ENCODE measurements around the gene SPINT1.

SPINT1 gene

DNA sequence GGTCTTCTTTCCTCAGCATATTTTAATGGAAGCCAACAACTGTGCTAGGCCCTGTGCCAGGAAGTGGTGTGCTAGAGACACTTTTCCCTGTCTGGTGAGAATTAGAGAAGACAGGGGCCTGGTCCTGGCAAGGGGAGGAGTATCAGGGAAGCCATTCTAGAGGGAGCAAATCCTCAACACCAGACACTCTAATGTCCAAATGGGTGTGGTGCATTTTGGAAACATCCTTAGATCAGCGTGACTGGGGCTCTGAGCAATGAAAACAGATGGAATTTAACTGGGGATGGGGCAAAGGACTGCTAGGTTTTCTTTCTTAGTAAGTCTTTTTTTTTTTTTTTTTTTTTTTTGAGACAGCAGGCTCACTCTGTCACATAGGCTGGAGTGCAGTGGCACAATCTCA lies 42.7 kb downstream of the SPINT1 start:
- no peak overlapping the region for H3K4me3 ChIP-seq (ENCODE audit: low read length)
- peaks cover 5% of the 10 kb centered on the region; the same call in 1 of the 2 replicates for H3K9me3 ChIP-seq (ENCODE audit: insufficient read depth, low read depth, low read length)
- no peaks in the 10 kb centered on the region for H3K36me3 ChIP-seq (ENCODE audit: insufficient read depth, low read depth, low read length)
- H3K27ac ChIP-seq (ENCODE audit: low read length) = no peak overlapping the region
- no peaks in the 10 kb centered on the region for H3K4me1 ChIP-seq (ENCODE audit: insufficient read depth, low read length)
- no peak overlapping the region for H3K9ac ChIP-seq (ENCODE audit: low read depth, low read length)
- no peaks in the 10 kb centered on the region for H3K27me3 ChIP-seq (ENCODE audit: insufficient read depth, low read length)

DNA sequence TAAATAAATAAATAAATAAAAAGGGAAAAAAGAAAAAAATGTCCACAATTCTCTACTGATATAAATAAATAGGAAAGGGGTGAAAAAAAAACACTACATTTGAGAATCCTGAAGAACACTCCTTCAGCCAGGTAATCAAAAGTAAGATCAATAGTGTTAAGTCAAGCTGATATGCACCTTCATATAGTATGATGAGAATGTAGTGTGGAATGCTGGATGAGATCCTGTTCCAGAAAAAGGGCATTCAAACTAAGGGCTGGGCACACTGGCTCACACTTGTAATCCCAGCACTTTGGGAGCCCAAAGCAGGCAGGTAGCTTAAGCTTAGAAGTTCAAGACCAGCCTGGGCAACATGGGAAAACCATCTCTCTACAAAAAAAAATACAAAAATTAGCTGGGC lies 45.3 kb downstream of the SPINT1 start:
- Histone ChIP-seq H3K9me3 (ENCODE audit: insufficient read depth, low read depth, low read length) (no peaks in the 10 kb centered on the region), H3K27ac (ENCODE audit: low read length) (no peak overlapping the region)

DNA sequence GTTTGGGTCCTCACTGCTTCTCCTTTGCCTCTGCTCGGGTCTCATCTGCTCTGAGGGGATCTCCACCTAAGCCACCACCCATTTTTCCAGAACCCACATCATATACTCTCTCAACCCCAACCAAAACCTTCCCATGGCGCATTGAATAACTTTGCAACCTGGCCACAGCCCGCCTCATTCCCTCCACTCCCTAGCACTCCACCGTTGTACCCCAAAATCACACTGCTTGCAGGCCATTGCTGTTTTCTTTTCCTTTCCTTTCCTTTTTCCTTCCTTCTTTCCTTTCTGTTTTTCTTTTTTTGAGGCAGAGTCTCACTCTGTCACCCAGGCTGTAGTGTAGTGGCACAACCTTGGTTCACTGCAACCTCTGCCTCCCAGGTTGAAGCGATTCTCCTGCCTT lies 47.3 kb downstream of the SPINT1 start:
- Histone ChIP-seq H3K27me3 (ENCODE audit: insufficient read depth, low read length) (peaks cover 20% of the 10 kb centered on the region), H3K27ac (ENCODE audit: low read length) (no peak overlapping the region), H3K9me3 (ENCODE audit: insufficient read depth, low read depth, low read length) (no peaks in the 10 kb centered on the region), H3K9ac (ENCODE audit: low read depth, low read length) (no peak overlapping the region), H3K4me3 (ENCODE audit: low read length) (no peak overlapping the region), H3K4me1 (ENCODE audit: insufficient read depth, low read length) (no peaks in the 10 kb centered on the region), H3K36me3 (ENCODE audit: insufficient read depth, low read depth, low read length) (peaks cover 5% of the 10 kb centered on the region)

More for the DNA sequence above, 45.3 kb downstream of the SPINT1 start:
- H3K36me3 ChIP-seq (ENCODE audit: insufficient read depth, low read depth, low read length) = no peaks in the 10 kb centered on the region
- no peak overlapping the region for H3K4me3 ChIP-seq (ENCODE audit: low read length)
- H3K4me1 ChIP-seq (ENCODE audit: insufficient read depth, low read length) = no peaks in the 10 kb centered on the region
- peaks cover 20% of the 10 kb centered on the region for H3K27me3 ChIP-seq (ENCODE audit: insufficient read depth, low read length)
- H3K9ac ChIP-seq (ENCODE audit: low read depth, low read length) = no peak overlapping the region

DNA sequence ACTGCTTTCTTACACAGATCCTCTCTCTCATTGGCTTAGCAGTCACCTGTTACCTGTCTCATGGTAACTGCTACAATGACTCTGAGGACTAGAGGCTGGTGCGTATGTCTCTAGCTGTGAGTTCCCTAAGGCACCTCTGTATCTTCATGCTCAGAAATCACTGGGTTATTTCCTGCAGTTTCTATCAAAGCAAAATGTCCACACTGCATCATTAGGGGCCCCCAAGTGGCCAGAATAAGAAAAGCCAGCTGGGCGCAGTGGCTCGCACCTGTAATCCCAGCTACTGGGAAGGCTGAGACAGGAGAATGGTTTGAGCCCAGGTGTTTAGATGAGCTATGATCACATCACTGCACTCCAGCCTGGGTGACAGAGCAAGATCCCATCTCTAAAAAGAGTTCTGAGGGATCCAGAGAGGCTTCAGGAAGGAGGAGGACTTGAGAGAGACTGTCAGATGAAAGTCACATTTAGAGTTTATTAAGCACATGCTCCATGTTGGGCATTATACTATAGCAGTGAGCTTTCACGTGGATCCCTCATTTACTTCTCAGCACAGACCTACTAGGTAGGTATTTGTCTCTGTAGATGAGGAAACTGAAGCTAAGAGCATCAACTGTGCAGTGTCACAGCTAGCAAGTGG lies 48.1 kb downstream of the SPINT1 start:
- H3K4me1 ChIP-seq (ENCODE audit: insufficient read depth, low read length) = no peaks in the 10 kb centered on the region
- H3K36me3 ChIP-seq (ENCODE audit: insufficient read depth, low read depth, low read length) = peaks cover 13% of the 10 kb centered on the region
- no peak overlapping the region for H3K9ac ChIP-seq (ENCODE audit: low read depth, low read length)
- H3K27me3 ChIP-seq (ENCODE audit: insufficient read depth, low read length) = peaks cover 20% of the 10 kb centered on the region
- H3K9me3 ChIP-seq (ENCODE audit: insufficient read depth, low read depth, low read length) = no peaks in the 10 kb centered on the region
- H3K4me3 ChIP-seq (ENCODE audit: low read length) = no peak overlapping the region
- no peak overlapping the region for H3K27ac ChIP-seq (ENCODE audit: low read length)

DNA sequence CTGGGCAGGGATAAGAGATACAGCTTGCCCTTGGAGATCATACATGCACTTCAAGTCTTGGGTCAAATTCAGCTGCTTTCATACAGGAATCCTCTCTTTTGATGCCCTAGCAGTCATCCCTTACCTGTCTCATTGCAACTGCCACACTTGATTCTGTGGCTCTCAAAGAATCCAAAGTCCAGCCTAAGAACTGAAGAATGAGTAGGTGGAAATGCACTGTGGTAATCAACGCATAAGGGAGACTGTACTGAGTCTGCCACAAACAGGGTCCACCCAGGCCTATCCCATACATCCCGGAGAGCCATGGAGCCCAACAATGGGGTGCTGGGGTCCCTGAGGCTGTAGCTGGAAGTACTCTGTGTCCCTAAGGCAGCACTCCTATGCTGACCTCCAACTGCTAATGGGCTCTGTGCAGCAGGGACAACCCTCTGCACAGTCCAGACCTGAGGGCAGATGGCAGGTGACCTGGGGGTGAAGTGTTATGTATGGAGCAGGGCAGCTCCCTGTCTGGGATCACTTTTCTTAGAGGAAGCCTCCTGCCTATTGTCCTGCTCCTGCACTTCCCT lies 48.7 kb downstream of the SPINT1 start:
- Histone ChIP-seq H3K36me3 (ENCODE audit: insufficient read depth, low read depth, low read length) (peaks cover 19% of the 10 kb centered on the region), H3K27ac (ENCODE audit: low read length) (no peak overlapping the region)

DNA sequence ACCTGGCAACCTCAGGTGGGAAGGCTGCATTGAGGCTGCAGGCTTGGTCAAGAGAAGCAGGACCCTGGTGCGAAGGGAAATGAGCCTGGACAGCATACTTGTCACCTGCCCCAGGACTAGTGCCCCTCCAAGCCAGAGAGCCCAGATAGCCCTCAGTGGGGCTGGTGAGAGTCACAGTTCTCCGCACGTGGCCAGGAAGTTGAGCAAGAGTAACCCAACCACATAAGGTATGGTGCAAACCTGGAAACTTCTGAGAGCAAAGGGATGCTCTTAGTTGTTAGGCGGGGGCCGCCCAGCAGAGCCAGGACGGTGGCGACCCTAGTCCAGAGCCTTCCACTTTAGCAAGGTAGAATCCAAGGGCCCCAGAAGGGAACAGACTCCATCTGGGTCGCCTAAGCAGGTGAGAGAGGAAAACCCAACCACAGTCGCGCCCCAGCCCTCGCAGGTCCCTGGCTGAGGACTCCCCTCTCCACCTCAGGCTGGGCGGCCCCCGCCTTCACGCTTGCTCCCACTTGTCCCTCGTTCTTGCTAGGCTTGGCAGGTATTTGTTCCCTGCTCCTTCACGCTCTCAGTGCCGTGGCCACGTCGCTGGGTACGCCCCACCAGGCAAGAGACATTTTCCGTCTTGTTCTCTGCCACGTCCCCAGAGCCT lies 49.3 kb downstream of the SPINT1 start:
- peak overlapping the region; percentile 79; the same call in 1 of the 2 replicates for H3K4me3 ChIP-seq (ENCODE audit: low read length)

More for the DNA sequence above, 48.7 kb downstream of the SPINT1 start:
- Histone ChIP-seq H3K4me1 (ENCODE audit: insufficient read depth, low read length) (no peaks in the 10 kb centered on the region), H3K4me3 (ENCODE audit: low read length) (no peak overlapping the region), H3K27me3 (ENCODE audit: insufficient read depth, low read length) (peaks cover 20% of the 10 kb centered on the region), H3K9me3 (ENCODE audit: insufficient read depth, low read depth, low read length) (no peaks in the 10 kb centered on the region), H3K9ac (ENCODE audit: low read depth, low read length) (no peak overlapping the region)

DNA sequence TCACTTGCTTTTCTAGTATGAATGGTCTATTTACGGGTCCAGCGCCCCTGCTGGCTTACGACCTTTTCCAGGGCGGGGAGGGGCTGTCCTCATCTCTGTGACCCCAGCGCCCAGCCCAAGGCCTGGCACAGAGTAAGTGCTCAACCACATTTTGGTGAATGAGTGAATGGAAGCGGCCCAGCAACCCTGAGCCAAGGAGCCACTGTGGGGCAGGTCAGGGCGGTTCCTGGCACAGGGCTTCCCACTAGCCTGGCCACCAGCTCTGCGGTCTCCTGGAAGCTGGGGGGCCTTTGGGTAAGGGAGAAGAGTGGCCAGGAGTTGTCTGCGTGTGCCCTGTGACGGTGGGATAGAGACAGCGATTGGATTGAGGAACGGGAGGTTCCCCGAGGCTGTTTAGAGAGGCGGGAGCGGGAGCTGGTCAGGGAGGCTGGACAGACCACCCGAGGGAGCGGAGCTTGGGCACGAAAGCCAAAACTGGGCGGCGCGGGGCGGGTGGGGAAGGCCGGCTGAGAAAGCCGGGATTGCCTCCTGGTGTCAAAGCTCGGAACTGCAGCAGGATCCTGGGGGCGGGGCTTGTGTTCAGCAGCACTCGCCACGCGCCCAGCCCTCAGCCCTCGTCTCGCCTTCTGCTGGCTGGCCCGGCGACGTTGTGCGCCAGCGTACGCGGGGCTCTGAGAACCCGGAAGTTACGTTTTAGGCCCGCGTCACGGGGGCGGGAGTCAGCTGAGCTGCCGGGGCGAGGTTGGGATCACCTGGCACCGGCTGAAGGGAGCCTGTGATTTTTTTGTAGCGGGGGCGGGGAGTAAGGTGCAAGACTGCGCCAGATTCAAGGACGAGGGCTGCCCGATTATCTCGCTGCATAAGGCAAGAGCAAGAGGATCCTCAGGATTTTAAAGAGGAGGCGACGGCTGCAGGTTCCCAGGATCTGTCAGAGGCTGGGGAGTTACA lies 50.2 kb downstream of the SPINT1 start, which contains the start of gene VPS18:
Gene VPS18 (plus strand): TSS at position 718 of the 948 bp plus-strand sequence. CDS start 319 bp downstream, outside the sequence.
- Histone ChIP-seq H3K4me3 (ENCODE audit: low read length) (peak within 1 kb of the TSS; percentile 96), H3K36me3 (ENCODE audit: insufficient read depth, low read depth, low read length) (peaks cover 31% of the 10 kb centered on the region), H3K27ac (ENCODE audit: low read length) (peak within 1 kb of the TSS; percentile 61), H3K9me3 (ENCODE audit: insufficient read depth, low read depth, low read length) (no peaks in the 10 kb centered on the region), H3K4me1 (ENCODE audit: insufficient read depth, low read length) (no peaks in the 10 kb centered on the region), H3K9ac (ENCODE audit: low read depth, low read length) (peak within 1 kb of the TSS; percentile 95), H3K27me3 (ENCODE audit: insufficient read depth, low read length) (peaks cover 20% of the 10 kb centered on the region)

More for the DNA sequence above, 49.3 kb downstream of the SPINT1 start:
- H3K9me3 ChIP-seq (ENCODE audit: insufficient read depth, low read depth, low read length) = no peaks in the 10 kb centered on the region
- peak overlapping the region; percentile 75; the same call in 1 of the 2 replicates for H3K9ac ChIP-seq (ENCODE audit: low read depth, low read length)
- peaks cover 20% of the 10 kb centered on the region for H3K27me3 ChIP-seq (ENCODE audit: insufficient read depth, low read length)
- H3K4me1 ChIP-seq (ENCODE audit: insufficient read depth, low read length) = no peaks in the 10 kb centered on the region
- H3K36me3 ChIP-seq (ENCODE audit: insufficient read depth, low read depth, low read length) = peaks cover 23% of the 10 kb centered on the region
- H3K27ac ChIP-seq (ENCODE audit: low read length) = no peak overlapping the region

DNA sequence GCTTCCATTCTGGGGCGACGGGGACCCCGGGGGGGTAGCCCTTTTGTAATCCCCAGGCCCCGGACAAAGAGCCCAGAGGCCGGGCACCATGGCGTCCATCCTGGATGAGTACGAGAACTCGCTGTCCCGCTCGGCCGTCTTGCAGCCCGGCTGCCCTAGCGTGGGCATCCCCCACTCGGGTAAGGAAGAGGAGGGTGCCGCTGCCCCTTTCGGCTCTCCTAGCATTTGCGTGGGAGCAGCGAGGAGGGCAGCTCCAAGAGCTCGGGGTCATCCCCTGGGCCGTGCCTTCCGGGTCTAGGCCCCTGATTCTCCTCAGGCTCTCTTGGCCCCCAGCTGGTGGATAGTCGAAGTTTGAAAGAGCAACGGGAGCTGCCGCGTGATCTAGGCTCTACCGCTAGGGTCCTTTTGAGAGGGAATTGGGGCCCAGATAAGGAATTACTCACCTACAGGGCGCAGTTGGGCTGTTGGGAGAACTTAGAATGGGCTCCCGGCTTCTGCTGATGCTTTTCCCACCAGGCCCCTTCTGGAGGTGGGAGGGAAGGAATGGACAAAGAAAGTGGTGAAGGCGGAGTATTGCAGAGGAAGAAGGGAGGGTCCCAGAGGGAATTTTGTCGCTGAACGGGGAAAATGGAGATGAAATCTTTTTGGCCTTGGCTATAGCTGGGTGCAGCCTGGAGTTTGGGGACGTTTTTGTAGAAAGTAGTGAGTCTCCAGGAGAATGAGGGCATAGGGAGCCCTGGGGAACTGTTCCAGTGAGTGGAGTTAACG lies 51.0 kb downstream of the SPINT1 start:
- H3K36me3 ChIP-seq (ENCODE audit: insufficient read depth, low read depth, low read length) = peaks cover 40% of the 10 kb centered on the region
- no peaks in the 10 kb centered on the region for H3K9me3 ChIP-seq (ENCODE audit: insufficient read depth, low read depth, low read length)
- peak overlapping the region; percentile 61 for H3K27ac ChIP-seq (ENCODE audit: low read length)
- peaks cover 20% of the 10 kb centered on the region for H3K27me3 ChIP-seq (ENCODE audit: insufficient read depth, low read length)
- no peaks in the 10 kb centered on the region for H3K4me1 ChIP-seq (ENCODE audit: insufficient read depth, low read length)
- peak overlapping the region; percentile 96 for H3K4me3 ChIP-seq (ENCODE audit: low read length)
- H3K9ac ChIP-seq (ENCODE audit: low read depth, low read length) = peak overlapping the region; percentile 95

DNA sequence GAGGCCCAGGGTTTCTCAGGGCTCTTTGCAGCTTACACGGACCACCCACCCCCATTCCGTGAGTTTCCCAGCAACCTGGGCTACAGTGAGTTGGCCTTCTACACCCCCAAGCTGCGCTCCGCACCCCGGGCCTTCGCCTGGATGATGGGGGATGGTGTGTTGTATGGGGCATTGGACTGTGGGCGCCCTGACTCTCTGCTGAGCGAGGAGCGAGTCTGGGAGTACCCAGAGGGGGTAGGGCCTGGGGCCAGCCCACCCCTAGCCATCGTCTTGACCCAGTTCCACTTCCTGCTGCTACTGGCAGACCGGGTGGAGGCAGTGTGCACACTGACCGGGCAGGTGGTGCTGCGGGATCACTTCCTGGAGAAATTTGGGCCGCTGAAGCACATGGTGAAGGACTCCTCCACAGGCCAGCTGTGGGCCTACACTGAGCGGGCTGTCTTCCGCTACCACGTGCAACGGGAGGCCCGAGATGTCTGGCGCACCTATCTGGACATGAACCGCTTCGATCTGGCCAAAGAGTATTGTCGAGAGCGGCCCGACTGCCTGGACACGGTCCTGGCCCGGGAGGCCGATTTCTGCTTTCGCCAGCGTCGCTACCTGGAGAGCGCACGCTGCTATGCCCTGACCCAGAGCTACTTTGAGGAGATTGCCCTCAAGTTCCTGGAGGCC lies 55.8 kb downstream of the SPINT1 start:
- no peak overlapping the region for H3K9ac ChIP-seq (ENCODE audit: low read depth, low read length)
- no peak overlapping the region for H3K27ac ChIP-seq (ENCODE audit: low read length)
- H3K9me3 ChIP-seq (ENCODE audit: insufficient read depth, low read depth, low read length) = no peaks in the 10 kb centered on the region
- H3K27me3 ChIP-seq (ENCODE audit: insufficient read depth, low read length) = no peaks in the 10 kb centered on the region
- no peaks in the 10 kb centered on the region; the same call in 1 of the 2 replicates for H3K4me1 ChIP-seq (ENCODE audit: insufficient read depth, low read length)
- peaks cover 80% of the 10 kb centered on the region for H3K36me3 ChIP-seq (ENCODE audit: insufficient read depth, low read depth, low read length)
- no peak overlapping the region for H3K4me3 ChIP-seq (ENCODE audit: low read length)

DNA sequence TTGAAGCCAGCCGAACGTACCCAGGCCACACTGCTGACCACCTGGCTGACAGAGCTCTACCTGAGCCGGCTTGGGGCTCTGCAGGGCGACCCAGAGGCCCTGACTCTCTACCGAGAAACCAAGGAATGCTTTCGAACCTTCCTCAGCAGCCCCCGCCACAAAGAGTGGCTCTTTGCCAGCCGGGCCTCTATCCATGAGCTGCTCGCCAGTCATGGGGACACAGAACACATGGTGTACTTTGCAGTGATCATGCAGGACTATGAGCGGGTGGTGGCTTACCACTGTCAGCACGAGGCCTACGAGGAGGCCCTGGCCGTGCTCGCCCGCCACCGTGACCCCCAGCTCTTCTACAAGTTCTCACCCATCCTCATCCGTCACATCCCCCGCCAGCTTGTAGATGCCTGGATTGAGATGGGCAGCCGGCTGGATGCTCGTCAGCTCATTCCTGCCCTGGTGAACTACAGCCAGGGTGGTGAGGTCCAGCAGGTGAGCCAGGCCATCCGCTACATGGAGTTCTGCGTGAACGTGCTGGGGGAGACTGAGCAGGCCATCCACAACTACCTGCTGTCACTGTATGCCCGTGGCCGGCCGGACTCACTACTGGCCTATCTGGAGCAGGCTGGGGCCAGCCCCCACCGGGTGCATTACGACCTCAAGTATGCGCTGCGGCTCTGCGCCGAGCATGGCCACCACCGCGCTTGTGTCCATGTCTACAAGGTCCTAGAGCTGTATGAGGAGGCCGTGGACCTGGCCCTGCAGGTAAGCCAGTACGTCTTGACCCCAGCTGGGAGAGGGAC lies 56.6 kb downstream of the SPINT1 start:
- no peaks in the 10 kb centered on the region for H3K9me3 ChIP-seq (ENCODE audit: insufficient read depth, low read depth, low read length)
- no peaks in the 10 kb centered on the region; the same call in 1 of the 2 replicates for H3K4me1 ChIP-seq (ENCODE audit: insufficient read depth, low read length)
- no peaks in the 10 kb centered on the region for H3K27me3 ChIP-seq (ENCODE audit: insufficient read depth, low read length)
- H3K9ac ChIP-seq (ENCODE audit: low read depth, low read length) = no peak overlapping the region
- no peak overlapping the region for H3K27ac ChIP-seq (ENCODE audit: low read length)
- H3K36me3 ChIP-seq (ENCODE audit: insufficient read depth, low read depth, low read length) = peaks cover 85% of the 10 kb centered on the region
- no peak overlapping the region for H3K4me3 ChIP-seq (ENCODE audit: low read length)
